Osteocyte (in vitro differentiated cells): Measurements from ENCODE around the gene PPP2R5E. TPM values are rescaled to one million over a fixed set of nuclear protein-coding genes. Genes with fewer than 3 reads are reported as not detected.
A peak's percentile ranks its signal among the peaks of the same experiment; 100 is the strongest.

Experiments used
- DNase-seq: peaks from one replicate; pipeline ENCODE4 v3.0.0; 2021; ENCODE audit warnings: mixed read lengths; ENCODE audit not compliant: unreplicated experiment; ENCODE audit errors: extremely low spot score
- H3K27ac Mint-ChIP-seq: one replicate; pipeline ENCODE4 v1.8.0; 2021; ENCODE audit warnings: mild to moderate bottlenecking, mixed read lengths; ENCODE audit not compliant: unreplicated experiment
- H3K27me3 Mint-ChIP-seq: one replicate; pipeline ENCODE4 v1.8.0; 2021; ENCODE audit warnings: mixed read lengths; ENCODE audit not compliant: unreplicated experiment
- H3K36me3 Mint-ChIP-seq: one replicate; pipeline ENCODE4 v1.8.0; 2021; ENCODE audit warnings: mixed read lengths; ENCODE audit not compliant: unreplicated experiment
- H3K4me1 Mint-ChIP-seq: one replicate; pipeline ENCODE4 v1.8.0; 2021; ENCODE audit warnings: mixed read lengths; ENCODE audit not compliant: unreplicated experiment
- H3K4me3 Mint-ChIP-seq: one replicate; pipeline ENCODE4 v1.8.0; 2021; ENCODE audit warnings: mild to moderate bottlenecking, moderate library complexity, mixed read lengths; ENCODE audit not compliant: unreplicated experiment
- H3K9me3 Mint-ChIP-seq: one replicate; pipeline ENCODE4 v1.8.0; 2021; ENCODE audit warnings: mixed read lengths; ENCODE audit not compliant: unreplicated experiment
- CTCF ChIP-seq: fragments of 200-600 bp; sonication (generic); IDR thresholded peaks from 2 replicates; pipeline ENCODE4 v1.5.0; 2021; ENCODE audit warnings: antibody characterized with exemption, mild to moderate bottlenecking, moderate library complexity
- total RNA-seq: library from RNA; stranded (reverse); gene quantifications from 2 replicates; pipeline ENCODE4 v1.2.1, GENCODE V29; 2021

The PPP2R5E gene
- total RNA-seq, 1 donor from 2014 or later = 43.3 TPM

- TF ChIP-seq CTCF = no peak
- peak overlapping the region; percentile 71 for H3K27ac Mint-ChIP-seq
- peaks cover 38% of the 10 kb centered on the region for H3K4me1 Mint-ChIP-seq
- DNase-seq = no peak
- H3K4me3 Mint-ChIP-seq = no peak overlapping the region
- no peaks in the 10 kb centered on the region for H3K36me3 Mint-ChIP-seq
- no peaks in the 10 kb centered on the region for H3K9me3 Mint-ChIP-seq
- H3K27me3 Mint-ChIP-seq = no peaks in the 10 kb centered on the region
Observed at GRCh38 chr14:63467440-63468072, 75.6 kb downstream of the PPP2R5E start.

GRCh38 chr14:63465347-63465746 is 77.8 kb downstream of the PPP2R5E start:
- Mint-ChIP-seq H3K4me1 (peaks cover 22% of the 10 kb centered on the region), H3K27me3 (no peaks in the 10 kb centered on the region), H3K9me3 (no peaks in the 10 kb centered on the region), H3K4me3 (no peak overlapping the region), H3K27ac (no peak overlapping the region), H3K36me3 (no peaks in the 10 kb centered on the region)
- DNase-seq = no peak
- TF ChIP-seq CTCF = no peak

- no peak for TF ChIP-seq CTCF
- Mint-ChIP-seq H3K27ac (no peak overlapping the region), H3K9me3 (no peaks in the 10 kb centered on the region), H3K4me3 (no peak overlapping the region), H3K36me3 (no peaks in the 10 kb centered on the region), H3K27me3 (no peaks in the 10 kb centered on the region), H3K4me1 (no peaks in the 10 kb centered on the region)
- DNase-seq = no peak
Observed at GRCh38 chr14:63460680-63461369, 82.4 kb downstream of the PPP2R5E start.

GRCh38 chr14:63459738-63460137 is 83.4 kb downstream of the PPP2R5E start:
- no peak overlapping the region for H3K27ac Mint-ChIP-seq

More at GRCh38 chr14:63459738-63460137, 83.4 kb downstream of the PPP2R5E start:
- no peaks in the 10 kb centered on the region for H3K27me3 Mint-ChIP-seq
- no peak for DNase-seq
- H3K4me1 Mint-ChIP-seq = peaks cover 8% of the 10 kb centered on the region
- H3K4me3 Mint-ChIP-seq = no peak overlapping the region
- no peaks in the 10 kb centered on the region for H3K9me3 Mint-ChIP-seq
- no peak for TF ChIP-seq CTCF
- no peaks in the 10 kb centered on the region for H3K36me3 Mint-ChIP-seq
